Body of pancreas (tissue), 4 donors: ENCODE results near the gene PTPRJ.

Source experiments
- CTCF ChIP-seq, 7 experiments: fragments of 450-650 bp in 4 of 7; fragments of 200-600 bp in 3 of 7; sonication (generic) in 3 of 7; IDR thresholded peaks; one replicate each; pipeline ENCODE4 v1.5.1; 2016 to 2019; ENCODE audit warnings: antibody characterized with exemption in 7 of 7
- POLR2A ChIP-seq, 3 donors: fragments of 450-650 bp; IDR thresholded peaks; one replicate each; pipeline ENCODE4 v1.6.1; 2016; ENCODE audit warnings: antibody characterized with exemption in 3 of 3, mild to moderate bottlenecking in 2 of 3

- TF ChIP-seq CTCF (IDR thresholded peaks at IDR 0.05) (peak in 2 of 7 experiments; percentile 4 to 11), POLR2A (IDR thresholded peaks at IDR 0.05) (no peak)
Measured at GRCh38 chr11:48116437-48117228, 136.3 kb downstream of the PTPRJ start.
